Measurements from ENCODE around the gene CGGBP1. TPM values are rescaled to one million over a fixed set of nuclear protein-coding genes. Genes with fewer than 3 reads are reported as not detected.

The CGGBP1 gene
- total RNA-seq: 44.0 and 45.6 TPM in 2 replicates

GRCh38 chr3:88058581-88059379 lies at the start of gene CGGBP1, which contains the start of gene ZNF654:
Gene CGGBP1, minus strand, starts transcription at chr3:88059005. Its CDS starts 3,029 bp downstream, at chr3:88055976.
Gene ZNF654, plus strand, starts transcription at chr3:88059255. Its CDS starts 65 bp downstream, at chr3:88059320.

Other genes starting within 250 kb of the CGGBP1 start
- 7.6 and 34.3 TPM in 2 replicates for gene ZNF654, start 250 bp upstream of the CGGBP1 start, total RNA-seq
- 13.4 and 19.5 TPM in 2 replicates for gene C3orf38, start 91.0 kb upstream of the CGGBP1 start, total RNA-seq